Left ventricle myocardium inferior (tissue), 1 donor: ENCODE data around the gene TSC22D1. TPM values are rescaled to one million over a fixed set of nuclear protein-coding genes. Genes with fewer than 3 reads are reported as not detected.

Source experiments
- DNase-seq: peaks from one replicate; pipeline ENCODE4 v3.0.0-alpha.2; 2020
- H3K27ac ChIP-seq: fragments of 200-600 bp; replicated peaks from 2 replicates; pipeline ENCODE4 v1.8.0; 2021
- H3K27me3 ChIP-seq: fragments of 200-600 bp; 2 replicates; pipeline ENCODE4 v1.8.0; 2021; ENCODE audit warnings: low read depth
- H3K36me3 ChIP-seq: fragments of 200-600 bp; 2 replicates; pipeline ENCODE4 v1.8.0; 2021
- H3K4me1 ChIP-seq: fragments of 200-600 bp; 2 replicates; pipeline ENCODE4 v1.8.0; 2021
- H3K4me3 ChIP-seq: fragments of 200-600 bp; 2 replicates; pipeline ENCODE4 v1.8.0; 2021; ENCODE audit warnings: mild to moderate bottlenecking, moderate library complexity
- H3K9me3 ChIP-seq: fragments of 200-600 bp; replicated peaks from 2 replicates; pipeline ENCODE4 v1.8.0; 2021
- intact Hi-C: fragments of 100-400 bp; cut with micrococcal nuclease; formaldehyde crosslinking; loops from one replicate; pipeline ENCODE4 v1.11.0; 2022
- total RNA-seq: library from RNA; stranded (reverse); fragmentation: NEBNext Ultra II Directional; extraction: Animal tissue kit (Norgen Biotek cat#: 25700); gene quantifications from one replicate; pipeline ENCODE4 v1.2.1, GENCODE V29; 2021
- TF ChIP-seq, protein P1 (sequence below): fragments of 200-600 bp; IDR thresholded peaks from 2 replicates; pipeline ENCODE4 v1.8.0; 2021; ENCODE audit warnings: antibody characterized with exemption, mild to moderate bottlenecking, borderline replicate concordance
- donor health status: DM: no; HTN: yes; CAD: no; lungs with severe emphysema.

TSC22D1 gene
- total RNA-seq, 1 donor from 2014 or later: 158 TPM

DNA sequence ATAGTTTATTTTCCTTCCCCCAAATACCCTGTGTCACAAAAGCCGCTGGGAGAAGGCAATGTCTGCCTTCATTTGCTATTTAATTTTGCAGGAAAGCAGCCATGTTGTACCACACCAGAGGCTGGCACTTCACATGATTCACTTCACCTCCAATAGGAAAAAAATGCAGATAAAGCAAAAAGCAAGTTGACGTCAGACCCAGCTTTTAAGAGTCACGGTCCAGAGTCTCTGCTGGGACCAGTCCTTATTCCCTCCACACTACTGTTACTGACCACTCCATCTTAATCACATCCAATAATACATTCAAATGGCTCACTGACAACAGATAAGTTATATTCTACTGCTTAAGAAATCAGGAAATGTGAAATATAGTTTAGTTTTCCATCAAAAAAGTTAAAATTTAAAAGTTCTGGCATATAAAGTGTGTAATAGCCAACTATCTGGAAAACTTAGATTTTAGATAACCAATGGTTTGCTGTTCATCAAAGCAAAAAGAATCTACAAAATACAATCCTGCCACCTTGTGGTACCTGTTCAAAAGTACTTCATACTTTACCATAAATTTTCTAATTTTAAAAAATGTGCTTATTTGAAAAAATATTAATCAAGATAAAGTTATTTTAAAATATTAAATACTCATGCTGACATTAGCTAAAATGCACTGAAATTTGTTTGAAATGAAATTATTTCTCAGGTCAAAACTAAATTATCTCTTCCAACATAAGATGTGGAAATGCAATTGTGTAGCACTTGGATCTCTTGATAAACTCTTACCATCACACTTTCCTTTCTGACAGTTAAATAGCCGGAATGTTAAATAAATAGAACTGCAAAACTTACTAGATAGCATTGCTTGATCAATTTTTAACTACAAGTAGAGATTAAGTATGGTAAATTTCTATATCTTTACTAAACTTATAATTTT, 105.2 kb downstream of the TSC22D1 start:
- intact Hi-C loops: loop anchor here (2.0 kb wide), 1 partner anchor 566 kb away; no protein-coding TSS in a partner anchor
- Histone ChIP-seq H3K36me3 (no peaks in the 10 kb centered on the region), H3K4me3 (no peak overlapping the region), H3K27me3 (no peaks in the 10 kb centered on the region), H3K27ac (no peak overlapping the region), H3K9me3 (no peaks in the 10 kb centered on the region), H3K4me1 (peaks cover 12% of the 10 kb centered on the region)
- TF ChIP-seq, protein P1, sequence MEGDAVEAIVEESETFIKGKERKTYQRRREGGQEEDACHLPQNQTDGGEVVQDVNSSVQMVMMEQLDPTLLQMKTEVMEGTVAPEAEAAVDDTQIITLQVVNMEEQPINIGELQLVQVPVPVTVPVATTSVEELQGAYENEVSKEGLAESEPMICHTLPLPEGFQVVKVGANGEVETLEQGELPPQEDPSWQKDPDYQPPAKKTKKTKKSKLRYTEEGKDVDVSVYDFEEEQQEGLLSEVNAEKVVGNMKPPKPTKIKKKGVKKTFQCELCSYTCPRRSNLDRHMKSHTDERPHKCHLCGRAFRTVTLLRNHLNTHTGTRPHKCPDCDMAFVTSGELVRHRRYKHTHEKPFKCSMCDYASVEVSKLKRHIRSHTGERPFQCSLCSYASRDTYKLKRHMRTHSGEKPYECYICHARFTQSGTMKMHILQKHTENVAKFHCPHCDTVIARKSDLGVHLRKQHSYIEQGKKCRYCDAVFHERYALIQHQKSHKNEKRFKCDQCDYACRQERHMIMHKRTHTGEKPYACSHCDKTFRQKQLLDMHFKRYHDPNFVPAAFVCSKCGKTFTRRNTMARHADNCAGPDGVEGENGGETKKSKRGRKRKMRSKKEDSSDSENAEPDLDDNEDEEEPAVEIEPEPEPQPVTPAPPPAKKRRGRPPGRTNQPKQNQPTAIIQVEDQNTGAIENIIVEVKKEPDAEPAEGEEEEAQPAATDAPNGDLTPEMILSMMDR: peak; percentile 67
- no peak for DNase-seq

- H3K4me3 ChIP-seq: no peak overlapping the region
- intact Hi-C loops: no loop called here
- no peak for DNase-seq
- H3K4me1 ChIP-seq: peaks cover 11% of the 10 kb centered on the region
- H3K36me3 ChIP-seq: no peaks in the 10 kb centered on the region
- TF ChIP-seq, protein P1: no peak
- H3K27me3 ChIP-seq: no peaks in the 10 kb centered on the region
- no peak overlapping the region for H3K27ac ChIP-seq
- H3K9me3 ChIP-seq: no peaks in the 10 kb centered on the region
These were observed 107.3 kb downstream of the TSC22D1 start for GRCh38 chr13:44468874-44469273.

DNA sequence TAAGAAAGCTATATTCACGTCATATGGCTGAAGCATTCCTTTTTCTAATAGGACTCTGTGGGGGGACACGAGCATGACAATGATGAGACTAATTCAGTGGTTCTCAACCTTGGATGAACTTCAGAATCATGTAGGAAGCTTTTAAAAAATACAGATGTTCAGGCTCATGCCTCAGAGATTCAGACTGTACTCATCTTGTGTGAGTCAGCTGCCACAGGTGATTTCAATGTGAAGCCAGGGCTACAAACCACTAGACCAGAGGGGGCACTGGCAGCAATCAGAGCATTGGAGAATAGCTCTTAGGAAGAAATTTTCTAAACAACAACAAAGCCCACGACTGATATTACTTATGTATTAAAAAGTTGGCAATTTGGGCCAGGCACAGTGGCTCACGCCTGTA, 110.8 kb downstream of the TSC22D1 start:
- TF ChIP-seq, protein P1: no peak
- Histone ChIP-seq H3K4me1 (peaks cover 7% of the 10 kb centered on the region), H3K27me3 (no peaks in the 10 kb centered on the region), H3K36me3 (no peaks in the 10 kb centered on the region), H3K4me3 (no peak overlapping the region), H3K9me3 (no peaks in the 10 kb centered on the region), H3K27ac (no peak overlapping the region)
- intact Hi-C loops: no loop called here
- no peak for DNase-seq

GRCh38 chr13:44464471-44464870, 111.7 kb downstream of the TSC22D1 start:
- intact Hi-C loops: no loop called here
- H3K4me3 ChIP-seq: no peak overlapping the region
- H3K27me3 ChIP-seq: no peaks in the 10 kb centered on the region
- TF ChIP-seq, protein P1: no peak
- DNase-seq: no peak
- H3K4me1 ChIP-seq: peaks cover 7% of the 10 kb centered on the region
- H3K27ac ChIP-seq: no peak overlapping the region
- peaks cover 3% of the 10 kb centered on the region for H3K36me3 ChIP-seq
- H3K9me3 ChIP-seq: no peaks in the 10 kb centered on the region

GRCh38 chr13:44463759-44464158, 112.4 kb downstream of the TSC22D1 start:
- H3K27ac ChIP-seq: no peak overlapping the region
- no peaks in the 10 kb centered on the region for H3K9me3 ChIP-seq
- H3K4me1 ChIP-seq: peaks cover 7% of the 10 kb centered on the region
- intact Hi-C loops: no loop called here
- no peak overlapping the region for H3K4me3 ChIP-seq
- TF ChIP-seq, protein P1: no peak
- no peaks in the 10 kb centered on the region for H3K27me3 ChIP-seq
- DNase-seq: no peak
- peaks cover 7% of the 10 kb centered on the region for H3K36me3 ChIP-seq
